Measurements from ENCODE around the gene ANKRD53. TPM values are rescaled to one million over a fixed set of nuclear protein-coding genes. Genes with fewer than 3 reads are reported as not detected.

Gene ANKRD53
- polyA plus RNA-seq, 2 of the 4 experiments (the other 2 are of a cell fraction): not detected

- H3K4me1 ChIP-seq: no peaks in the 10 kb centered on the region
- no peak overlapping the region for H3K4me3 ChIP-seq
- H3K4me2 ChIP-seq: no peak overlapping the region
- FAIRE-seq (no peak), ATAC-seq (peak in 1 of 2 experiments; percentile 17; a peak in 3 of 6 replicates), DNase-seq (ENCODE audit: low read depth in 1 of 2, low spot score in 1 of 2) (no peak)
- ChIA-PET CTCF (interaction anchor here (1.4 to 31.9 kb wide), 5 partner anchors 2 to 75 kb away, joined by 6 to 512 read pairs (median 486); partner anchors contain the start of gene ATP6V1B1), POLR2A (no interaction called here)
- H3K27ac ChIP-seq: no peak overlapping the region
- 81% methylated on average over 10 of the region's 10 CpGs for WGBS (ENCODE audit: missing lambda C conversion rate)
- TF ChIP-seq RNF2 (IDR thresholded peaks at IDR 0.05; ENCODE audit: borderline replicate concordance, low read depth): no peak
- no peak for TF ChIP-seq TP53 (CRISPR knock-in tag; IDR thresholded peaks at IDR 0.05)
- TF ChIP-seq KDM1A (IDR thresholded peaks at IDR 0.05; ENCODE audit: low read depth): no peak
- TF ChIP-seq RAD21 (conservative IDR thresholded peaks at IDR 0.05 in 1 of 2, IDR thresholded peaks at IDR 0.05 in 1 of 2): no peak
- TF ChIP-seq HOXA7 (CRISPR knock-in tag; IDR thresholded peaks at IDR 0.05): no peak
- no peak for TF ChIP-seq RARB (CRISPR knock-in tag; IDR thresholded peaks at IDR 0.05)
- no peak for TF ChIP-seq RFX5 (IDR thresholded peaks at IDR 0.05)
- TF ChIP-seq ATOH8 (CRISPR knock-in tag; IDR thresholded peaks at IDR 0.05; ENCODE audit: low read depth): no peak
- TF ChIP-seq POLR2A (IDR thresholded peaks at IDR 0.05; ENCODE audit: low read length): no peak
- TF ChIP-seq MAFK (IDR thresholded peaks at IDR 0.05; ENCODE audit: partially characterized antibody): no peak
- TF ChIP-seq REST (IDR thresholded peaks at IDR 0.05): no peak
- no peak for TF ChIP-seq ZC3H11A (IDR thresholded peaks at IDR 0.05)
- TF ChIP-seq NPAS2 (CRISPR knock-in tag; IDR thresholded peaks at IDR 0.05; ENCODE audit: borderline replicate concordance): no peak
- no peak for TF ChIP-seq USF2 (IDR thresholded peaks at IDR 0.05)
- TF ChIP-seq HOXB13 (CRISPR knock-in tag; IDR thresholded peaks at IDR 0.05; ENCODE audit: low read depth): no peak
- TF ChIP-seq NFE2L2 (conservative IDR thresholded peaks at IDR 0.05; ENCODE audit: low read length): no peak
- no peak for TF ChIP-seq ESRRA (IDR thresholded peaks at IDR 0.05; ENCODE audit: borderline replicate concordance, low read length)
- TF ChIP-seq CTCF (IDR thresholded peaks at IDR 0.05): no peak
- TF ChIP-seq PHF8 (IDR thresholded peaks at IDR 0.05; ENCODE audit: borderline replicate concordance, low read depth): no peak
- no peak for TF ChIP-seq CBX8 (IDR thresholded peaks at IDR 0.05)
- no peaks in the 10 kb centered on the region for H3K9me3 ChIP-seq
Observed at GRCh38 chr2:70936979-70937811, 41.2 kb upstream of the ANKRD53 start.
